Glutamatergic neuron (in vitro differentiated cells): ENCODE measurements around the gene CALN1. TPM values are rescaled to one million over a fixed set of nuclear protein-coding genes. Genes with fewer than 3 reads are reported as not detected.

ENCODE experiments used
- DNase-seq: peaks from one replicate; pipeline ENCODE4 v3.0.0; 2022
- H3K27ac Mint-ChIP-seq: one replicate; pipeline ENCODE4 v1.8.0; 2020; ENCODE audit warnings: mild to moderate bottlenecking, mixed read lengths, inconsistent platforms; ENCODE audit not compliant: unreplicated experiment
- H3K27me3 Mint-ChIP-seq: one replicate; pipeline ENCODE4 v1.8.0; 2020; ENCODE audit warnings: mild to moderate bottlenecking, moderate library complexity, mixed read lengths, inconsistent platforms; ENCODE audit not compliant: unreplicated experiment
- H3K36me3 Mint-ChIP-seq: one replicate; pipeline ENCODE4 v1.8.0; 2020; ENCODE audit warnings: mild to moderate bottlenecking, mixed read lengths, inconsistent platforms; ENCODE audit not compliant: unreplicated experiment
- H3K4me1 Mint-ChIP-seq: one replicate; pipeline ENCODE4 v1.8.0; 2020; ENCODE audit warnings: mild to moderate bottlenecking, low read depth, mixed read lengths, inconsistent platforms; ENCODE audit not compliant: unreplicated experiment
- H3K4me3 Mint-ChIP-seq: one replicate; pipeline ENCODE4 v1.8.0; 2020; ENCODE audit warnings: mild to moderate bottlenecking, mixed read lengths, inconsistent platforms; ENCODE audit not compliant: unreplicated experiment
- H3K9me3 Mint-ChIP-seq: one replicate; pipeline ENCODE4 v1.8.0; 2020; ENCODE audit warnings: mild to moderate bottlenecking, moderate library complexity, mixed read lengths, inconsistent platforms; ENCODE audit not compliant: unreplicated experiment
- total RNA-seq: library from RNA; stranded (reverse); fragmentation: NEBNext Ultra II Directional; extraction: Animal tissue kit (Norgen Biotek cat#: 25700); gene quantifications from one replicate; pipeline ENCODE4 v1.2.1, GENCODE V29; 2021; ENCODE audit not compliant: unreplicated experiment
- TF ChIP-seq, protein P1 (sequence below): fragments of 200-600 bp; sonication (generic); IDR thresholded peaks from one replicate; pipeline ENCODE4 v1.5.0; 2021; ENCODE audit not compliant: partially characterized antibody, unreplicated experiment

The CALN1 gene
- total RNA-seq, 1 donor from 2014 or later: 3.5 TPM

GRCh38 chr7:72445580-72445979 is 33.4 kb upstream of the CALN1 start:
- Mint-ChIP-seq H3K9me3 (peaks cover 2% of the 10 kb centered on the region), H3K36me3 (no peaks in the 10 kb centered on the region), H3K27me3 (no peaks in the 10 kb centered on the region), H3K27ac (no peak overlapping the region), H3K4me1 (peaks cover 48% of the 10 kb centered on the region), H3K4me3 (no peak overlapping the region)
- no peak for DNase-seq
- TF ChIP-seq, protein P1, sequence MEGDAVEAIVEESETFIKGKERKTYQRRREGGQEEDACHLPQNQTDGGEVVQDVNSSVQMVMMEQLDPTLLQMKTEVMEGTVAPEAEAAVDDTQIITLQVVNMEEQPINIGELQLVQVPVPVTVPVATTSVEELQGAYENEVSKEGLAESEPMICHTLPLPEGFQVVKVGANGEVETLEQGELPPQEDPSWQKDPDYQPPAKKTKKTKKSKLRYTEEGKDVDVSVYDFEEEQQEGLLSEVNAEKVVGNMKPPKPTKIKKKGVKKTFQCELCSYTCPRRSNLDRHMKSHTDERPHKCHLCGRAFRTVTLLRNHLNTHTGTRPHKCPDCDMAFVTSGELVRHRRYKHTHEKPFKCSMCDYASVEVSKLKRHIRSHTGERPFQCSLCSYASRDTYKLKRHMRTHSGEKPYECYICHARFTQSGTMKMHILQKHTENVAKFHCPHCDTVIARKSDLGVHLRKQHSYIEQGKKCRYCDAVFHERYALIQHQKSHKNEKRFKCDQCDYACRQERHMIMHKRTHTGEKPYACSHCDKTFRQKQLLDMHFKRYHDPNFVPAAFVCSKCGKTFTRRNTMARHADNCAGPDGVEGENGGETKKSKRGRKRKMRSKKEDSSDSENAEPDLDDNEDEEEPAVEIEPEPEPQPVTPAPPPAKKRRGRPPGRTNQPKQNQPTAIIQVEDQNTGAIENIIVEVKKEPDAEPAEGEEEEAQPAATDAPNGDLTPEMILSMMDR: no peak

DNA sequence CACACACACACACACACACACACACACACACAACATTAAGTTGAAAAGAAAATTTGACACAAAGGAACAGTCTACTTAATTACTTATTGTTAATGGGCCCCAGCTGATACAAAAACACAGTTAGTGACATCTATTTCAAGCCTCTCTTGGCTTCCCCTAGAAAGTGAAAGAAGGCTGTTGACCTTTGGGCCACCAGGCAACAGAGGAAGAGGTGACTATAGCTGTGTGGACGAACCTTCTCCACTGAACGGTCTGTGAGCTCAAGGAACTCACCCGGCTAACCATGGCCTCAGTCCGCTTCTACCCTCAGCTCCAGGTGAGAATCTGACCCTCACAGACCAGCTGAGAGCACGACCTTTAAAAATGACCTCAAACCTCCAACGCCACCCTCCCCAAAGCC is 32.9 kb upstream of the CALN1 start:
- no peak for DNase-seq
- no peaks in the 10 kb centered on the region for H3K36me3 Mint-ChIP-seq
- H3K4me1 Mint-ChIP-seq: peaks cover 48% of the 10 kb centered on the region
- no peaks in the 10 kb centered on the region for H3K27me3 Mint-ChIP-seq
- peaks cover 2% of the 10 kb centered on the region for H3K9me3 Mint-ChIP-seq
- H3K4me3 Mint-ChIP-seq: no peak overlapping the region
- TF ChIP-seq, protein P1: no peak
- no peak overlapping the region for H3K27ac Mint-ChIP-seq

GRCh38 chr7:72444026-72444776 is 32.1 kb upstream of the CALN1 start:
- Mint-ChIP-seq H3K4me1 (peaks cover 48% of the 10 kb centered on the region), H3K9me3 (peaks cover 2% of the 10 kb centered on the region), H3K36me3 (no peaks in the 10 kb centered on the region), H3K27ac (no peak overlapping the region), H3K27me3 (no peaks in the 10 kb centered on the region), H3K4me3 (no peak overlapping the region)
- TF ChIP-seq, protein P1: no peak
- no peak for DNase-seq

DNA sequence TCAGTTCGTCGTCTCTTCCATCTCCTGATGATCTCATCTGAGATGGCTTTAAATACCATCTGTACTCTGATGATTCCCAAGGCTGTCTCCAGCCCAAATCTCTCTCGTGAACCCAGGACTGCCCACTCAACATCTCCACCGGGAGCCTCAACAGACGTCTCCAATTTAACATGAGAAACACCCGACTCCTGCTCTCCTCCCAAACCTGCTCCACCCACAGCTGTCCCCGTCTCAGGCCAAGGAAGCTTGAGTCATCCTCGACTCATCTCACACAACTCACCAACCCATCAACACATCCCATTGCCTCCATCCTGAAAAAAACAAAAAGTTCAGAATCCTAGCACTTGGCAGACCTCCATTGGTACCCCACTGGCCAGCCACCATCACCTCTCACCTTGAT is 29.7 kb upstream of the CALN1 start:
- H3K4me1 Mint-ChIP-seq: peaks cover 47% of the 10 kb centered on the region
- TF ChIP-seq, protein P1: no peak
- H3K4me3 Mint-ChIP-seq: no peak overlapping the region
- H3K9me3 Mint-ChIP-seq: no peaks in the 10 kb centered on the region
- no peaks in the 10 kb centered on the region for H3K27me3 Mint-ChIP-seq
- H3K36me3 Mint-ChIP-seq: no peaks in the 10 kb centered on the region
- peak overlapping the region; percentile 6 for H3K27ac Mint-ChIP-seq
- DNase-seq: no peak

- Mint-ChIP-seq H3K4me1 (peaks cover 34% of the 10 kb centered on the region), H3K9me3 (peaks cover 9% of the 10 kb centered on the region), H3K36me3 (no peaks in the 10 kb centered on the region), H3K27me3 (peaks cover 4% of the 10 kb centered on the region), H3K4me3 (no peak overlapping the region), H3K27ac (peak overlapping the region; percentile 33)
- DNase-seq: no peak
- TF ChIP-seq, protein P1: no peak
Measured at GRCh38 chr7:72438491-72438890, 26.4 kb upstream of the CALN1 start.
